Suprapubic skin (tissue), 4 donors: ENCODE measurements around the gene MADD. TPM values are rescaled to one million over a fixed set of nuclear protein-coding genes. Genes with fewer than 3 reads are reported as not detected.

Experiments used
- DNase-seq, 2 donors: peaks; one replicate each; pipeline ENCODE4 v3.0.0-alpha.2; 2019; ENCODE audit warnings: low spot score in 2 of 2
- H3K27ac ChIP-seq: fragments of 200-600 bp; sonication (generic); one replicate; pipeline ENCODE4 v1.5.1; 2019
- H3K27me3 ChIP-seq: fragments of 200-600 bp; sonication (generic); one replicate; pipeline ENCODE4 v1.5.1; 2019
- H3K36me3 ChIP-seq: fragments of 200-600 bp; sonication (generic); one replicate; pipeline ENCODE4 v1.5.1; 2019
- H3K4me1 ChIP-seq: fragments of 200-600 bp; sonication (generic); one replicate; pipeline ENCODE4 v1.5.1; 2019
- H3K4me3 ChIP-seq: fragments of 200-600 bp; sonication (generic); one replicate; pipeline ENCODE4 v1.5.1; 2019; ENCODE audit warnings: mild to moderate bottlenecking
- H3K9me3 ChIP-seq: fragments of 200-600 bp; sonication (generic); one replicate; pipeline ENCODE4 v1.5.1; 2019
- CTCF ChIP-seq, 2 donors: fragments of 200-600 bp in 1 of 2; fragments of 450-650 bp in 1 of 2; sonication (generic) in 1 of 2; IDR thresholded peaks; one replicate each; pipeline ENCODE4 v1.5.1; 2016 to 2019; ENCODE audit warnings: antibody characterized with exemption in 2 of 2, mild to moderate bottlenecking in 1 of 2, moderate library complexity in 1 of 2
- EP300 ChIP-seq: sonication (generic); formaldehyde crosslinking; IDR thresholded peaks from one replicate; pipeline ENCODE4 v1.6.1; 2017; ENCODE audit warnings: antibody characterized with exemption
- POLR2A ChIP-seq, 2 donors: fragments of 450-650 bp; IDR thresholded peaks; one replicate each; pipeline ENCODE4 v1.6.1; 2017; ENCODE audit warnings: antibody characterized with exemption in 2 of 2, mild to moderate bottlenecking in 2 of 2, moderate library complexity in 2 of 2
- POLR2AphosphoS5 ChIP-seq, 3 donors: sonication (generic); formaldehyde crosslinking; IDR thresholded peaks; one replicate each; pipeline ENCODE4 v1.6.1; 2017; ENCODE audit warnings: antibody characterized with exemption in 3 of 3
- WGBS: methylation state at CpG from one replicate; pipeline ENCODE4 v1.1.5; 2018; 5-methylcytosine and 5-hydroxymethylcytosine counted together
- total RNA-seq, 4 donors: library from RNA; depleted of rRNA; stranded (reverse); fragments of >200 nt; gene quantifications; one replicate each; pipeline ENCODE4 v1.1.0, GENCODE V29; 2016

The MADD gene
- total RNA-seq, 4 donors from 2014 or later: 47.1 to 91.1 (median 71.3) TPM

DNA sequence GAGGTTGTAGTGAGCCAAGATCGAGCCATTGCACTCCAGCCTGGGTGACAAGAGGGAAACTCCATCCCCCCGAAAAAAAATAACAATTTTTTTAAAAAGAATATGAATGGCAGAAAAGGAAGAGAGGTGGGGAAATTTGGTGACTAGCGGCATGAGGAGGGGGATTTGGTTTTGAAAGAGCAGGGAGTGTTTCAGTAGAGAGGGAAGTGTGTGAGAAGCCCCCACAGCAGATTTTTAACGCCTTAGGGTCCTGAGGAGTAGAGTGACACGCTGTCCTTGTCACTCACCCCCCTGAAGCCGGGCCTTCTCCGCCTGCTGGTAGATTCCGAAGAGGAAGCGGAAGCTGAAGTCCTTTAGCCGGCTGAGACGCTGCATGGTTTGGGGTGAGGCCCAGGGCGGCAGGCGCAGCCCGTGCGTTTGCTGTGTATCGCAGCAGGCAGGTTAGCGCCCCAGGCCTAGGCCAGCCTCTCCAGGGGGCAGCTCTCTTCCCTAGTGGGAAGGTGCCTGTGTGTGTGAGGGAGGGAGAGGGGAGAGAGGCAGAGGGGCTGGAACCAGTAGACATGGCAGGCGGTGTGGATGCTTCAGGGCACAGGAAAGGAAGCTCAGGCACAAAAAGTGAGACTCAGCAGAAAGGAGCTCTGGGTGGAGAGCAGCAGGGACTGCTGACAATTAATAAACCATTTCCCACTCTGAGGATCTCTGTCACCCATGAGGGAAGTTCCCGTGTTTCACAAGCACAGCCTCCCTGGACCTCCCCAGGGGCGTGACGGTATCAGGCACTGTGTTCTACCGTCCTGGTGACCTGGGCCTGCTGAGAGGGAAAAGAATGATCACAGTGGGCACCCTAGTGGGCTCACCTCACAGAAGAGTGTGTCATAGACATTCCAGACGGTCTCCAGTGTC is 25.2 kb upstream of the MADD start:
- Histone ChIP-seq H3K27ac (peak overlapping the region; percentile 7), H3K27me3 (no peaks in the 10 kb centered on the region), H3K4me1 (peaks cover 22% of the 10 kb centered on the region), H3K4me3 (no peak overlapping the region), H3K9me3 (no peaks in the 10 kb centered on the region), H3K36me3 (peaks cover 60% of the 10 kb centered on the region)
- TF ChIP-seq POLR2A (IDR thresholded peaks at IDR 0.05): no peak
- TF ChIP-seq POLR2AphosphoS5 (IDR thresholded peaks at IDR 0.05): no peak
- no peak for TF ChIP-seq EP300
- TF ChIP-seq CTCF (IDR thresholded peaks at IDR 0.05): no peak
- no peak for DNase-seq
- 89% methylated on average over 23 of the region's 23 CpGs for WGBS

GRCh38 chr11:47245611-47246357 is 24.1 kb upstream of the MADD start:
- no peaks in the 10 kb centered on the region for H3K9me3 ChIP-seq
- WGBS: 93% methylated on average over 3 of the region's 11 CpGs
- TF ChIP-seq POLR2AphosphoS5 (IDR thresholded peaks at IDR 0.05) (no peak), CTCF (IDR thresholded peaks at IDR 0.05) (no peak), EP300 (no peak), POLR2A (IDR thresholded peaks at IDR 0.05) (no peak)
- H3K27ac ChIP-seq: no peak overlapping the region
- no peaks in the 10 kb centered on the region for H3K27me3 ChIP-seq
- H3K36me3 ChIP-seq: peaks cover 49% of the 10 kb centered on the region
- H3K4me1 ChIP-seq: peaks cover 25% of the 10 kb centered on the region
- no peak overlapping the region for H3K4me3 ChIP-seq
- DNase-seq: no peak

DNA sequence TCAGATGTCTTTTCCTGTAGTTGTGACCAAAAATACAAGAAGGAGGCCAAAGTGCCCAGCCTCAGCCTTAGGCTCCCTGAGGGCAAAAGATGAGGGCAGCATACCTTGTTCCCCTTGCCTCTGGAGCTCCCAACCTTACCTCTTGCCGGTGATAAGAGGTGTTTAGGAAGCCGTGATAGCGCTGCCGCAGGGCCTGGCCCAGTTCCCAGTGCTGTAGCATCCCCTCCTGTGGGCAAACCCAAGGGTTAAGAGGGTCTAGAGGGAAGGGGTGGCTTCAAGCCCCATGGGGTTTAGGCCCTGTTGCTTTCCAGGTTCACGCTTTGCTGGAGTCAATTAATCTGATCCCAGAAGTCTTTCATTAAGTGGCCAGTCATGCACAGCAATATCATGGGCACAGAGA is 22.4 kb upstream of the MADD start:
- H3K4me3 ChIP-seq: peak overlapping the region; percentile 85

GRCh38 chr11:47248304-47248663 is 21.6 kb upstream of the MADD start:
- TF ChIP-seq CTCF (IDR thresholded peaks at IDR 0.05) (no peak), EP300 (no peak), POLR2A (IDR thresholded peaks at IDR 0.05) (no peak), POLR2AphosphoS5 (IDR thresholded peaks at IDR 0.05) (no peak)
- DNase-seq: no peak

More for the DNA sequence above, 22.4 kb upstream of the MADD start:
- Histone ChIP-seq H3K36me3 (peaks cover 32% of the 10 kb centered on the region), H3K27ac (no peak overlapping the region), H3K9me3 (no peaks in the 10 kb centered on the region), H3K4me1 (peaks cover 25% of the 10 kb centered on the region), H3K27me3 (no peaks in the 10 kb centered on the region)
- TF ChIP-seq POLR2A (IDR thresholded peaks at IDR 0.05) (no peak), EP300 (no peak), POLR2AphosphoS5 (IDR thresholded peaks at IDR 0.05) (no peak), CTCF (IDR thresholded peaks at IDR 0.05) (no peak)
- no peak for DNase-seq
- 93% methylated on average over 5 of the region's 5 CpGs for WGBS

More at GRCh38 chr11:47248304-47248663, 21.6 kb upstream of the MADD start:
- peak overlapping the region; percentile 85 for H3K4me3 ChIP-seq
- WGBS: 0% methylated on average over 7 of the region's 7 CpGs
- H3K4me1 ChIP-seq: peaks cover 25% of the 10 kb centered on the region
- no peaks in the 10 kb centered on the region for H3K27me3 ChIP-seq
- no peaks in the 10 kb centered on the region for H3K9me3 ChIP-seq
- peak overlapping the region; percentile 85 for H3K27ac ChIP-seq
- peaks cover 24% of the 10 kb centered on the region for H3K36me3 ChIP-seq
